Liver (tissue), 9 donors: ENCODE results near the gene NAXD. TPM values are rescaled to one million over a fixed set of nuclear protein-coding genes. Genes with fewer than 3 reads are reported as not detected.

Experiments
- DNase-seq: peaks from one replicate; pipeline ENCODE4 v3.0.0-alpha.2; 2017; ENCODE audit warnings: low spot score
- H3K27ac ChIP-seq, 2 donors: one replicate each; pipeline ENCODE4 v1.7.0; 2013; ENCODE audit warnings: inconsistent platforms in 2 of 2, low read length in 2 of 2, control low read depth in 1 of 2, low read depth in 1 of 2, mild to moderate bottlenecking in 1 of 2
- H3K27me3 ChIP-seq, 4 donors: one replicate each; pipeline versions ENCODE4 v1.6.1 to v1.7.0; 2013; ENCODE audit warnings: low read length in 3 of 4, inconsistent platforms in 1 of 4, mild to moderate bottlenecking in 1 of 4, moderate library complexity in 1 of 4; ENCODE audit not compliant: control insufficient read depth in 4 of 4, insufficient read depth in 4 of 4
- H3K36me3 ChIP-seq, 4 donors: one replicate each; pipeline versions ENCODE4 v1.6.1 to v1.7.0; 2013; ENCODE audit warnings: low read length in 3 of 4, mild to moderate bottlenecking in 3 of 4, low read depth in 1 of 4, moderate library complexity in 1 of 4; ENCODE audit not compliant: control insufficient read depth in 4 of 4, insufficient read depth in 3 of 4
- H3K4me1 ChIP-seq, 4 donors: one replicate each; pipeline versions ENCODE4 v1.6.1 to v1.7.0; 2013; ENCODE audit warnings: low read length in 3 of 4, mild to moderate bottlenecking in 3 of 4, moderate library complexity in 1 of 4; ENCODE audit not compliant: control insufficient read depth in 4 of 4, insufficient read depth in 4 of 4
- H3K4me3 ChIP-seq, 3 donors: one replicate each; pipeline versions ENCODE4 v1.6.1 to v1.7.0; 2013; ENCODE audit warnings: low read length in 3 of 3, control low read depth in 1 of 3, low read depth in 1 of 3, mild to moderate bottlenecking in 1 of 3
- H3K9ac ChIP-seq, 2 donors: one replicate each; pipeline ENCODE4 v1.7.0; 2013; ENCODE audit warnings: low read length in 2 of 2, mild to moderate bottlenecking in 2 of 2, moderate library complexity in 2 of 2, control low read depth in 1 of 2, low read depth in 1 of 2
- H3K9me3 ChIP-seq, 4 donors: one replicate each; pipeline versions ENCODE4 v1.6.1 to v1.7.0; 2013; ENCODE audit warnings: low read length in 3 of 4; ENCODE audit not compliant: control insufficient read depth in 4 of 4
- EGR1 ChIP-seq, 2 donors: IDR thresholded peaks; 2 replicates each; pipeline ENCODE4 v1.6.1; 2016 to 2018; ENCODE audit warnings: antibody characterized with exemption in 2 of 2, low read depth in 2 of 2
- FOXA1 ChIP-seq: IDR thresholded peaks from 2 replicates; pipeline ENCODE4 v1.6.1; 2016; ENCODE audit warnings: antibody characterized with exemption
- FOXA2 ChIP-seq: IDR thresholded peaks from 2 replicates; pipeline ENCODE4 v1.6.1; 2016; ENCODE audit warnings: antibody characterized with exemption
- GABPA ChIP-seq, 2 donors: IDR thresholded peaks in 1 of 2; conservative IDR thresholded peaks in 1 of 2; 2 replicates each; pipeline ENCODE4 v1.6.1; 2016; ENCODE audit warnings: antibody characterized with exemption in 2 of 2, mild to moderate bottlenecking in 1 of 2, moderate library complexity in 1 of 2
- HNF4A ChIP-seq, 2 donors: conservative IDR thresholded peaks; 2 replicates each; pipeline ENCODE4 v1.6.1; 2016; ENCODE audit warnings: antibody characterized with exemption in 2 of 2, mild to moderate bottlenecking in 2 of 2
- HNF4G ChIP-seq: IDR thresholded peaks from 2 replicates; pipeline ENCODE4 v1.6.1; 2016; ENCODE audit warnings: antibody characterized with exemption
- JUND ChIP-seq, 2 donors: IDR thresholded peaks; 2 replicates each; pipeline ENCODE4 v1.6.1; 2016; ENCODE audit warnings: antibody characterized with exemption in 2 of 2
- MAX ChIP-seq: IDR thresholded peaks from 2 replicates; pipeline ENCODE4 v1.6.1; 2016; ENCODE audit warnings: antibody characterized with exemption
- NR2F2 ChIP-seq: IDR thresholded peaks from 2 replicates; pipeline ENCODE4 v1.6.1; 2016; ENCODE audit warnings: antibody characterized with exemption
- RAD21 ChIP-seq, 2 donors: IDR thresholded peaks; 2 replicates each; pipeline ENCODE4 v1.6.1; 2016; ENCODE audit warnings: antibody characterized with exemption in 2 of 2, mild to moderate bottlenecking in 2 of 2
- RXRA ChIP-seq, 2 donors: IDR thresholded peaks; 2 replicates each; pipeline ENCODE4 v1.6.1; 2017 to 2018; ENCODE audit warnings: antibody characterized with exemption in 2 of 2, mild to moderate bottlenecking in 1 of 2
- TAF1 ChIP-seq: conservative IDR thresholded peaks from 2 replicates; pipeline ENCODE4 v1.6.1; 2016; ENCODE audit warnings: antibody characterized with exemption, mild to moderate bottlenecking
- YY1 ChIP-seq: IDR thresholded peaks from 2 replicates; pipeline ENCODE4 v1.6.1; 2016; ENCODE audit warnings: antibody characterized with exemption, mild to moderate bottlenecking
- WGBS: extraction: QIAGEN DNeasy Blood & Tissue Kit; methylation state at CpG from one replicate; pipeline ENCODE4 v1.1.7; 2013; 5-methylcytosine and 5-hydroxymethylcytosine counted together
- polyA plus RNA-seq, 2 donors: library from polyadenylated mRNA; stranded (reverse) in 1 of 2; unstranded in 1 of 2; fragments of 200-250 nt in 1 of 2; fragments of >200 nt in 1 of 2; fragmentation: Nextera tagmentation in 1 of 2; extraction: Ambion mirVana in 1 of 2; gene quantifications; one replicate each; pipeline versions ENCODE4 v1.2.1 to v1.2.3, GENCODE V29; 2013 to 2015
- total RNA-seq, 2 donors: library from RNA; depleted of rRNA; stranded (reverse); fragments of >200 nt; gene quantifications; one replicate each; pipeline ENCODE4 v1.2.3, GENCODE V29; 2014
- TF ChIP-seq, protein P1 (sequence below): IDR thresholded peaks from 2 replicates; pipeline ENCODE4 v1.6.1; 2016; ENCODE audit warnings: antibody characterized with exemption
- TF ChIP-seq, protein P2 (sequence below): IDR thresholded peaks from 2 replicates; pipeline ENCODE4 v1.6.1; 2016; ENCODE audit warnings: antibody characterized with exemption
- TF ChIP-seq, protein P3 (sequence below): IDR thresholded peaks from 2 replicates; pipeline ENCODE4 v1.6.1; 2016; ENCODE audit warnings: antibody characterized with exemption, mild to moderate bottlenecking
- TF ChIP-seq, protein P4 (sequence below): fragments of 150-350 bp; IDR thresholded peaks from 2 replicates; pipeline ENCODE4 v1.5.1; 2017; ENCODE audit warnings: improper control_type of control experiment, low read depth, low read length; ENCODE audit not compliant: missing input control
- donor health status: healthy.
- donor health status: healthy.
- donor health status: healthy.
- donor health status: healthy.
- donor health status: healthy.

Gene NAXD
- total and polyA plus RNA-seq, 4 donors, result 19.0 to 40.5 (median 27.6) TPM

- 85% methylated on average over 9 of the region's 9 CpGs for WGBS
- Histone ChIP-seq H3K36me3 (peaks cover 2 to 14% (median 9%) of the 10 kb centered on the region in 4 donors), H3K9ac (no peak overlapping the region), H3K9me3 (no peaks in the 10 kb centered on the region), H3K4me1 (peaks cover 10 to 60% (median 36%) of the 10 kb centered on the region in 4 donors), H3K27ac (peak overlapping the region; percentile 98 to 99), H3K4me3 (no peak overlapping the region), H3K27me3 (no peaks in the 10 kb centered on the region)
- no peak for DNase-seq
- TF ChIP-seq NR2F2 (no peak), MAX (no peak), YY1 (no peak), FOXA2 (no peak), GABPA (IDR thresholded peaks at IDR 0.05 in 1 of 2, conservative IDR thresholded peaks at IDR 0.05 in 1 of 2) (no peak), HNF4G (no peak), RAD21 (IDR thresholded peaks at IDR 0.05) (no peak), JUND (IDR thresholded peaks at IDR 0.05) (no peak)
- TF ChIP-seq, protein P1, sequence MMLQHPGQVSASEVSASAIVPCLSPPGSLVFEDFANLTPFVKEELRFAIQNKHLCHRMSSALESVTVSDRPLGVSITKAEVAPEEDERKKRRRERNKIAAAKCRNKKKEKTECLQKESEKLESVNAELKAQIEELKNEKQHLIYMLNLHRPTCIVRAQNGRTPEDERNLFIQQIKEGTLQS, result no peak
- TF ChIP-seq, protein P2, sequence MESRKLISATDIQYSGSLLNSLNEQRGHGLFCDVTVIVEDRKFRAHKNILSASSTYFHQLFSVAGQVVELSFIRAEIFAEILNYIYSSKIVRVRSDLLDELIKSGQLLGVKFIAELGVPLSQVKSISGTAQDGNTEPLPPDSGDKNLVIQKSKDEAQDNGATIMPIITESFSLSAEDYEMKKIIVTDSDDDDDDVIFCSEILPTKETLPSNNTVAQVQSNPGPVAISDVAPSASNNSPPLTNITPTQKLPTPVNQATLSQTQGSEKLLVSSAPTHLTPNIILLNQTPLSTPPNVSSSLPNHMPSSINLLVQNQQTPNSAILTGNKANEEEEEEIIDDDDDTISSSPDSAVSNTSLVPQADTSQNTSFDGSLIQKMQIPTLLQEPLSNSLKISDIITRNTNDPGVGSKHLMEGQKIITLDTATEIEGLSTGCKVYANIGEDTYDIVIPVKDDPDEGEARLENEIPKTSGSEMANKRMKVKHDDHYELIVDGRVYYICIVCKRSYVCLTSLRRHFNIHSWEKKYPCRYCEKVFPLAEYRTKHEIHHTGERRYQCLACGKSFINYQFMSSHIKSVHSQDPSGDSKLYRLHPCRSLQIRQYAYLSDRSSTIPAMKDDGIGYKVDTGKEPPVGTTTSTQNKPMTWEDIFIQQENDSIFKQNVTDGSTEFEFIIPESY, result no peak
- TF ChIP-seq, protein P3, sequence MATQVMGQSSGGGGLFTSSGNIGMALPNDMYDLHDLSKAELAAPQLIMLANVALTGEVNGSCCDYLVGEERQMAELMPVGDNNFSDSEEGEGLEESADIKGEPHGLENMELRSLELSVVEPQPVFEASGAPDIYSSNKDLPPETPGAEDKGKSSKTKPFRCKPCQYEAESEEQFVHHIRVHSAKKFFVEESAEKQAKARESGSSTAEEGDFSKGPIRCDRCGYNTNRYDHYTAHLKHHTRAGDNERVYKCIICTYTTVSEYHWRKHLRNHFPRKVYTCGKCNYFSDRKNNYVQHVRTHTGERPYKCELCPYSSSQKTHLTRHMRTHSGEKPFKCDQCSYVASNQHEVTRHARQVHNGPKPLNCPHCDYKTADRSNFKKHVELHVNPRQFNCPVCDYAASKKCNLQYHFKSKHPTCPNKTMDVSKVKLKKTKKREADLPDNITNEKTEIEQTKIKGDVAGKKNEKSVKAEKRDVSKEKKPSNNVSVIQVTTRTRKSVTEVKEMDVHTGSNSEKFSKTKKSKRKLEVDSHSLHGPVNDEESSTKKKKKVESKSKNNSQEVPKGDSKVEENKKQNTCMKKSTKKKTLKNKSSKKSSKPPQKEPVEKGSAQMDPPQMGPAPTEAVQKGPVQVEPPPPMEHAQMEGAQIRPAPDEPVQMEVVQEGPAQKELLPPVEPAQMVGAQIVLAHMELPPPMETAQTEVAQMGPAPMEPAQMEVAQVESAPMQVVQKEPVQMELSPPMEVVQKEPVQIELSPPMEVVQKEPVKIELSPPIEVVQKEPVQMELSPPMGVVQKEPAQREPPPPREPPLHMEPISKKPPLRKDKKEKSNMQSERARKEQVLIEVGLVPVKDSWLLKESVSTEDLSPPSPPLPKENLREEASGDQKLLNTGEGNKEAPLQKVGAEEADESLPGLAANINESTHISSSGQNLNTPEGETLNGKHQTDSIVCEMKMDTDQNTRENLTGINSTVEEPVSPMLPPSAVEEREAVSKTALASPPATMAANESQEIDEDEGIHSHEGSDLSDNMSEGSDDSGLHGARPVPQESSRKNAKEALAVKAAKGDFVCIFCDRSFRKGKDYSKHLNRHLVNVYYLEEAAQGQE, result no peak
Observed at GRCh38 chr13:110618780-110619179, 3.4 kb downstream of the NAXD start.

- Histone ChIP-seq H3K9ac (peak overlapping the region in 1 of 2 donors; percentile 30), H3K4me1 (peaks cover 7 to 56% (median 34%) of the 10 kb centered on the region in 4 donors), H3K4me3 (no peak overlapping the region), H3K27me3 (no peaks in the 10 kb centered on the region), H3K27ac (no peak overlapping the region), H3K9me3 (no peaks in the 10 kb centered on the region), H3K36me3 (peaks cover 10 to 23% (median 19%) of the 10 kb centered on the region in 4 donors)
- WGBS, result 52% methylated on average over 2 of the region's 2 CpGs
- DNase-seq, result no peak
- TF ChIP-seq, protein P3, result no peak
- TF ChIP-seq RAD21 (IDR thresholded peaks at IDR 0.05), result no peak
- peak; percentile 73 for TF ChIP-seq HNF4G
- TF ChIP-seq GABPA (IDR thresholded peaks at IDR 0.05 in 1 of 2, conservative IDR thresholded peaks at IDR 0.05 in 1 of 2), result no peak
- TF ChIP-seq HNF4A (conservative IDR thresholded peaks at IDR 0.05), result peak; percentile 91 to 96
- TF ChIP-seq, protein P1, result no peak
- TF ChIP-seq RXRA (IDR thresholded peaks at IDR 0.05), result peak; percentile 30 to 37
- TF ChIP-seq FOXA1, result no peak
- TF ChIP-seq, protein P2, result no peak
- TF ChIP-seq NR2F2, result no peak
- TF ChIP-seq, protein P4, sequence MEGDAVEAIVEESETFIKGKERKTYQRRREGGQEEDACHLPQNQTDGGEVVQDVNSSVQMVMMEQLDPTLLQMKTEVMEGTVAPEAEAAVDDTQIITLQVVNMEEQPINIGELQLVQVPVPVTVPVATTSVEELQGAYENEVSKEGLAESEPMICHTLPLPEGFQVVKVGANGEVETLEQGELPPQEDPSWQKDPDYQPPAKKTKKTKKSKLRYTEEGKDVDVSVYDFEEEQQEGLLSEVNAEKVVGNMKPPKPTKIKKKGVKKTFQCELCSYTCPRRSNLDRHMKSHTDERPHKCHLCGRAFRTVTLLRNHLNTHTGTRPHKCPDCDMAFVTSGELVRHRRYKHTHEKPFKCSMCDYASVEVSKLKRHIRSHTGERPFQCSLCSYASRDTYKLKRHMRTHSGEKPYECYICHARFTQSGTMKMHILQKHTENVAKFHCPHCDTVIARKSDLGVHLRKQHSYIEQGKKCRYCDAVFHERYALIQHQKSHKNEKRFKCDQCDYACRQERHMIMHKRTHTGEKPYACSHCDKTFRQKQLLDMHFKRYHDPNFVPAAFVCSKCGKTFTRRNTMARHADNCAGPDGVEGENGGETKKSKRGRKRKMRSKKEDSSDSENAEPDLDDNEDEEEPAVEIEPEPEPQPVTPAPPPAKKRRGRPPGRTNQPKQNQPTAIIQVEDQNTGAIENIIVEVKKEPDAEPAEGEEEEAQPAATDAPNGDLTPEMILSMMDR, result no peak
- TF ChIP-seq TAF1, result no peak
- TF ChIP-seq EGR1 (IDR thresholded peaks at IDR 0.05; ENCODE audit: low read depth in 2 of 2), result peak in 1 of 2 donors; percentile 9
- no peak for TF ChIP-seq YY1
- TF ChIP-seq FOXA2, result no peak
- TF ChIP-seq JUND (IDR thresholded peaks at IDR 0.05), result peak; percentile 12 to 52
Observed at GRCh38 chr13:110620596-110620995, 5.3 kb downstream of the NAXD start.
